AG09309 (cell line): Measurements from ENCODE around the gene MPPED2.

ENCODE experiments used
- DNase-seq: peaks from one replicate; pipeline ENCODE4 v3.0.0-alpha.2; 2010; ENCODE audit warnings: low read depth
- H3K4me3 ChIP-seq: 2 replicates; pipeline ENCODE4 v1.5.1; 2011; ENCODE audit warnings: mild to moderate bottlenecking, low read depth, low read length, moderate library complexity; ENCODE audit not compliant: control insufficient read depth
- CTCF ChIP-seq: IDR thresholded peaks from 2 replicates; pipeline ENCODE4 v1.5.1; 2011; ENCODE audit warnings: mild to moderate bottlenecking, low read depth, low read length, inconsistent platforms; ENCODE audit not compliant: insufficient read depth, control insufficient read depth; ENCODE audit errors: missing control alignments

Gene MPPED2

GRCh38 chr11:30387891-30388861, 198.0 kb downstream of the MPPED2 start:
- no peak for TF ChIP-seq CTCF
- no peak overlapping the region for H3K4me3 ChIP-seq
- DNase-seq = no peak

GRCh38 chr11:30381879-30382278, 204.3 kb downstream of the MPPED2 start:
- no peak for TF ChIP-seq CTCF
- no peak overlapping the region for H3K4me3 ChIP-seq
- DNase-seq = no peak

- no peak for TF ChIP-seq CTCF
- no peak for DNase-seq
- H3K4me3 ChIP-seq = no peak overlapping the region
Measured at GRCh38 chr11:30380846-30381245, 205.3 kb downstream of the MPPED2 start.

GRCh38 chr11:30377347-30377746, 208.8 kb downstream of the MPPED2 start:
- no peak for DNase-seq
- no peak for TF ChIP-seq CTCF

GRCh38 chr11:30370164-30370563, 216.0 kb downstream of the MPPED2 start:
- no peak for DNase-seq
- TF ChIP-seq CTCF = no peak
- no peak overlapping the region for H3K4me3 ChIP-seq

More at GRCh38 chr11:30377347-30377746, 208.8 kb downstream of the MPPED2 start:
- no peak overlapping the region for H3K4me3 ChIP-seq

GRCh38 chr11:30368394-30368793, 217.8 kb downstream of the MPPED2 start:
- no peak for DNase-seq
- H3K4me3 ChIP-seq = no peak overlapping the region
- TF ChIP-seq CTCF = no peak
